Measurements from ENCODE around the gene RALBP1.

The RALBP1 gene

DNA sequence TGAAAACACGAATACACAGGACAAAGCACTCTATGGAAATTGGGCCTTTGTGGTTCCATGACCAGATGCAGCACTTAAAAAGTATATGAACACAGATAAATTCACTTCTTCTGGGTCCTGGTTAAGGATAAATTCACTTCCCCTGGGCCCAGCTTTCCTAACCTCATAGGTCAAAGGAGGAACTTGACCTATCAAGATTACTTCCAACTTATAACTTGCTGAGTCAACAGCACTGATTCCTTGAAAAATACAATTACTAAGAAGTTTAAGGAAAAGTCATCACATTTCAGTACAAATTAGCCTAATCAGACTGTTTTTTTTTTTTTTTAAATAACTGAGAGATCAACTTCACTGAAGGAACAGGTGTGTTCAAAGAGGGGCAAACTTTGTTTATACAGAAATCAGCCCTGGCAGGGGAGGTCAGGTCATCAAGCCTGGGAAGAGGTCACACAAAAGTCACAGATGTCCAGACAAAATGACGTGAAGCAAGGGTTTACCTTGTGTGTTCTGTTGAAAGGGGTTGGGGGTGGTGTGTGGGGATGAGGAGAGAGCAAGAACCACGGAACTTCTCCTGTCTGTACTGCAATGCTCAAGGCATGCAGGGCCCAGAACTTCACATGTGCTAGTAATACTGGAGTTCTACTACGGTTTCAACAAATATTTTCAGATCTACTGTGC lies 83.2 kb downstream of the RALBP1 start:
- Histone ChIP-seq H3K27ac (ENCODE audit: low read length) (no peak overlapping the region), H3K4me1 (ENCODE audit: insufficient read depth, low read length) (no peaks in the 10 kb centered on the region), H3K36me3 (ENCODE audit: insufficient read depth, low read depth, low read length) (peaks cover 91% of the 10 kb centered on the region), H3K9me3 (ENCODE audit: insufficient read depth, low read depth, low read length) (peaks cover under 1% of the 10 kb centered on the region; the same call in 1 of the 2 replicates), H3K4me3 (ENCODE audit: low read length) (no peak overlapping the region), H3K27me3 (ENCODE audit: insufficient read depth, low read length) (no peaks in the 10 kb centered on the region), H3K9ac (ENCODE audit: low read depth, low read length) (no peak overlapping the region)

DNA sequence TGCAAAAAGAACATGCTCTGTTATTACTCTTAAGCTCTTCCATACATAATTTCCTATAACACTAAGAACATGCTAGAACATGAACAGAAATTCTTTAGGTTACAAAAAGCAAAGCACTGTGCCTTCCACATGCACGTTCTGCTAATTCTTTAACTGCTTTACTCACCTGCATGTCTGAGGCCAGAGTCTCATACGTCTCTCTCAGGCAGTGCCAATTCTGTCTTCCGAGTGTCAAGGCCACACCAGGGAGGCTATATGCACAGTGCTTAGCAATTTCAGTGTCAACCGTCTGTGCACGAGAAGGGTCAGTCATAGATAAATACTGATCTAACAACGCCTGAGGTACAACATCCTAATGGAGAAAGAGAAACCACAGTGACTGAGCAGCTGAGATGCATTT lies 83.9 kb downstream of the RALBP1 start:
- no peaks in the 10 kb centered on the region for H3K4me1 ChIP-seq (ENCODE audit: insufficient read depth, low read length)
- peaks cover 92% of the 10 kb centered on the region for H3K36me3 ChIP-seq (ENCODE audit: insufficient read depth, low read depth, low read length)
- H3K9me3 ChIP-seq (ENCODE audit: insufficient read depth, low read depth, low read length), result no peaks in the 10 kb centered on the region
- no peak overlapping the region for H3K27ac ChIP-seq (ENCODE audit: low read length)
- H3K27me3 ChIP-seq (ENCODE audit: insufficient read depth, low read length), result no peaks in the 10 kb centered on the region
- H3K4me3 ChIP-seq (ENCODE audit: low read length), result no peak overlapping the region
- no peak overlapping the region for H3K9ac ChIP-seq (ENCODE audit: low read depth, low read length)

DNA sequence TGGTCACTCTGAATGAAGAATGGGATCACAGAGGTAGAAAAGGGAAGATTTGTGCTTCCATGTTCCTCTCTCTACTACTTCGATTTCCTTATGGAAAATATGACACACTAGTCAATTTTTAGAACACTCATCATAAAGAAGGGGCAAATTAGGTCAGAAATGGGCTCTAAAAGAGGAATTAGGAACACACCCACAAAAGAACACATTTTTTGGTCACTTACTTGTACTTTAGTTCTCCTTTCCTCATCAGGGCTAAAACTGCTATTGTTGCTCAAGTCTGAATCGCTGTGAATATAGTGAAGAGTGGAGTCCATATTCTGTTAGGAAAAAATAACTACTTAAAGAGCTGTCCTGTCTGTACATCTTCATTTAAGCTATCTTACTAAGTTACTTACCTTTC lies 86.4 kb downstream of the RALBP1 start:
- Histone ChIP-seq H3K9ac (ENCODE audit: low read depth, low read length) (no peak overlapping the region), H3K27me3 (ENCODE audit: insufficient read depth, low read length) (no peaks in the 10 kb centered on the region), H3K27ac (ENCODE audit: low read length) (no peak overlapping the region), H3K4me3 (ENCODE audit: low read length) (no peak overlapping the region), H3K4me1 (ENCODE audit: insufficient read depth, low read length) (no peaks in the 10 kb centered on the region), H3K36me3 (ENCODE audit: insufficient read depth, low read depth, low read length) (peaks cover 69% of the 10 kb centered on the region), H3K9me3 (ENCODE audit: insufficient read depth, low read depth, low read length) (no peaks in the 10 kb centered on the region)

DNA sequence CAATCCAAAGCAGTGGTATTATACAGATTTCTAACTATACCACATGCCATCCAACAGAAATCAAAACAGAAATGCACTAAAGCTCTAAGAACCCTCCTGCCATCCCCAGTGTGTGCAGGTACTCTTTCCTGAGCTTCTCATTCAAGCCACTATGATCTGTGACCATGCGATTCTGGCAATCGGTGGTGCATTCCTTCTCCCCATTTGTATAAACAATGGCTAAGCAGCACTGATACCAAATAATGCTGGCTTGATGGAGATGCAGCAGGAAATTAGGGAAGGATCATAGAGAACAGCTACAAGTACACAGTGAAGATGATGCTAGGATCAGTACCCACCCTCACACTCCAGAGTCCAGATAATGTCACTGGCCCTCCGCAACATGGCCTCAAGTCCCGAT lies 87.3 kb downstream of the RALBP1 start:
- H3K36me3 ChIP-seq (ENCODE audit: insufficient read depth, low read depth, low read length), result peaks cover 68% of the 10 kb centered on the region

GRCh38 chr18:9563331-9563730 lies 88.0 kb downstream of the RALBP1 start:
- no peak overlapping the region for H3K9ac ChIP-seq (ENCODE audit: low read depth, low read length)
- peaks cover 67% of the 10 kb centered on the region for H3K36me3 ChIP-seq (ENCODE audit: insufficient read depth, low read depth, low read length)
- no peak overlapping the region for H3K27ac ChIP-seq (ENCODE audit: low read length)
- no peaks in the 10 kb centered on the region for H3K27me3 ChIP-seq (ENCODE audit: insufficient read depth, low read length)
- H3K9me3 ChIP-seq (ENCODE audit: insufficient read depth, low read depth, low read length), result no peaks in the 10 kb centered on the region
- H3K4me3 ChIP-seq (ENCODE audit: low read length), result no peak overlapping the region
- H3K4me1 ChIP-seq (ENCODE audit: insufficient read depth, low read length), result no peaks in the 10 kb centered on the region

More for the DNA sequence above, 87.3 kb downstream of the RALBP1 start:
- H3K9me3 ChIP-seq (ENCODE audit: insufficient read depth, low read depth, low read length), result no peaks in the 10 kb centered on the region
- H3K27ac ChIP-seq (ENCODE audit: low read length), result no peak overlapping the region
- no peak overlapping the region for H3K4me3 ChIP-seq (ENCODE audit: low read length)
- H3K9ac ChIP-seq (ENCODE audit: low read depth, low read length), result no peak overlapping the region
- no peaks in the 10 kb centered on the region for H3K4me1 ChIP-seq (ENCODE audit: insufficient read depth, low read length)
- no peaks in the 10 kb centered on the region for H3K27me3 ChIP-seq (ENCODE audit: insufficient read depth, low read length)

GRCh38 chr18:9565407-9565806 lies 90.1 kb downstream of the RALBP1 start:
- no peaks in the 10 kb centered on the region for H3K9me3 ChIP-seq (ENCODE audit: insufficient read depth, low read depth, low read length)
- H3K4me3 ChIP-seq (ENCODE audit: low read length), result no peak overlapping the region
- no peak overlapping the region for H3K27ac ChIP-seq (ENCODE audit: low read length)
- no peaks in the 10 kb centered on the region for H3K27me3 ChIP-seq (ENCODE audit: insufficient read depth, low read length)
- no peak overlapping the region for H3K9ac ChIP-seq (ENCODE audit: low read depth, low read length)
- H3K36me3 ChIP-seq (ENCODE audit: insufficient read depth, low read depth, low read length), result peaks cover 61% of the 10 kb centered on the region
- H3K4me1 ChIP-seq (ENCODE audit: insufficient read depth, low read length), result no peaks in the 10 kb centered on the region

- Histone ChIP-seq H3K27ac (ENCODE audit: low read length) (no peak overlapping the region), H3K4me3 (ENCODE audit: low read length) (no peak overlapping the region), H3K9ac (ENCODE audit: low read depth, low read length) (no peak overlapping the region), H3K9me3 (ENCODE audit: insufficient read depth, low read depth, low read length) (no peaks in the 10 kb centered on the region), H3K27me3 (ENCODE audit: insufficient read depth, low read length) (no peaks in the 10 kb centered on the region), H3K36me3 (ENCODE audit: insufficient read depth, low read depth, low read length) (peaks cover 65% of the 10 kb centered on the region), H3K4me1 (ENCODE audit: insufficient read depth, low read length) (no peaks in the 10 kb centered on the region)
Observed at GRCh38 chr18:9568186-9568585, 92.9 kb downstream of the RALBP1 start.

- H3K9me3 ChIP-seq (ENCODE audit: insufficient read depth, low read depth, low read length), result no peaks in the 10 kb centered on the region
- no peak overlapping the region for H3K4me3 ChIP-seq (ENCODE audit: low read length)
- H3K36me3 ChIP-seq (ENCODE audit: insufficient read depth, low read depth, low read length), result peaks cover 56% of the 10 kb centered on the region
- H3K27me3 ChIP-seq (ENCODE audit: insufficient read depth, low read length), result no peaks in the 10 kb centered on the region
- H3K4me1 ChIP-seq (ENCODE audit: insufficient read depth, low read length), result peaks cover 2% of the 10 kb centered on the region; the same call in 1 of the 2 replicates
- H3K27ac ChIP-seq (ENCODE audit: low read length), result no peak overlapping the region
- H3K9ac ChIP-seq (ENCODE audit: low read depth, low read length), result no peak overlapping the region
Observed at GRCh38 chr18:9569178-9569577, 93.9 kb downstream of the RALBP1 start.

DNA sequence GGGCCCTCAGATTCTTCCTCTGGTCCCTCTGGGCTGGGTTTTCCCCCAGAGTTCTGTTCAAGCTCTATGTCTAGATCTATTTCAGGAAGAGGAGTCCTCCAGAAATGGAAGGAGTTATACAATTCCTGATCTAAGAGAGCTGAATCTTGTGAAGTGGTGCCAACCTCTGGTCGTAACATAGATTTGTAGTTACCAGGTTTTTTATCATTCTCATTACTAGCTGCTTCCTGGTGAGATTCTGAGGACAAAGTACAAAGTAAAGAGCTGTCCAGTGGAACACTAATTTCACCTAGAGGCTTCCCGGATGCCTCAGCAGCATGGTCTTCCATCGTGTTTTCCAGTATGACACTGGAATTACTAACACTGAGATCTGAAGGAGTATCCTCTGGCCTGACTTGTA lies 94.9 kb downstream of the RALBP1 start:
- Histone ChIP-seq H3K4me1 (ENCODE audit: insufficient read depth, low read length) (peaks cover 13% of the 10 kb centered on the region), H3K27ac (ENCODE audit: low read length) (no peak overlapping the region), H3K36me3 (ENCODE audit: insufficient read depth, low read depth, low read length) (peaks cover 56% of the 10 kb centered on the region)

GRCh38 chr18:9571546-9571945 lies 96.2 kb downstream of the RALBP1 start:
- Histone ChIP-seq H3K27ac (ENCODE audit: low read length) (no peak overlapping the region), H3K9me3 (ENCODE audit: insufficient read depth, low read depth, low read length) (no peaks in the 10 kb centered on the region), H3K36me3 (ENCODE audit: insufficient read depth, low read depth, low read length) (peaks cover 56% of the 10 kb centered on the region)

More for the DNA sequence above, 94.9 kb downstream of the RALBP1 start:
- Histone ChIP-seq H3K9ac (ENCODE audit: low read depth, low read length) (no peak overlapping the region), H3K4me3 (ENCODE audit: low read length) (no peak overlapping the region), H3K9me3 (ENCODE audit: insufficient read depth, low read depth, low read length) (no peaks in the 10 kb centered on the region), H3K27me3 (ENCODE audit: insufficient read depth, low read length) (no peaks in the 10 kb centered on the region)

DNA sequence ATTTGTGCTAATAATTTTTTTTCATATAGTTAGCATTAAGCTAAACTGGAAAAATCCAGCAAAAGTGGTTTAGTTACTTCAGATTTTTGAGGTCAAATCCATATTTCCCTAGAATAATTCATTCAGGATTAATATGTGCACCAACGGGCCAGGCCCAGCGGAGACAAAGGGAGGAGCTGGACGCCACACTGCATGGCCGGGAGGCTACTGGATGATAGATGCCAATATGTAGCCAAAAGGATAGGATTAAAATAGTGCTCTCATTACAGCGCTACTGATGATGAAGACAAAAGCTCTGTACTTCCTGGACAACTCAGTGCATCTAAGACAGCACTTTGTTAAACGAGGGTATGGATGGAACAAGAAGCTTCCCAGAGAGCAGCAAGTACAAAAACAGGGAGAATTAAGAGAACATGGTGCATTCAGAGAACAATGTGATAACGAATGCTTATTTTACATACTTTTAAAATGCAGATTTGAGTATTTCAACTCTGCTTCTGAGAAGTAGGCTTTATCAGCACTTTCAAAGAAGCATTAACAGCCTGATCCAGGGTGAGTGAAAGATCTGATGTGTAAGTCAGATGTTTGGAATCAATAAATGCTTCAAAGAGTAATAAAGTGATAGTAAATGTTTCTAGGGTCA lies 99.3 kb downstream of the RALBP1 start:
- H3K9ac ChIP-seq (ENCODE audit: low read depth, low read length), result peak overlapping the region; percentile 4; the same call in 1 of the 2 replicates
- no peaks in the 10 kb centered on the region for H3K9me3 ChIP-seq (ENCODE audit: insufficient read depth, low read depth, low read length)
- peaks cover 40% of the 10 kb centered on the region for H3K36me3 ChIP-seq (ENCODE audit: insufficient read depth, low read depth, low read length)
- peak overlapping the region; percentile 43 for H3K4me3 ChIP-seq (ENCODE audit: low read length)
- H3K27ac ChIP-seq (ENCODE audit: low read length), result no peak overlapping the region
- H3K4me1 ChIP-seq (ENCODE audit: insufficient read depth, low read length), result peaks cover 19% of the 10 kb centered on the region
- no peaks in the 10 kb centered on the region for H3K27me3 ChIP-seq (ENCODE audit: insufficient read depth, low read length)

More at GRCh38 chr18:9571546-9571945, 96.2 kb downstream of the RALBP1 start:
- H3K4me3 ChIP-seq (ENCODE audit: low read length), result no peak overlapping the region
- peaks cover 19% of the 10 kb centered on the region for H3K4me1 ChIP-seq (ENCODE audit: insufficient read depth, low read length)
- H3K27me3 ChIP-seq (ENCODE audit: insufficient read depth, low read length), result no peaks in the 10 kb centered on the region
- no peak overlapping the region for H3K9ac ChIP-seq (ENCODE audit: low read depth, low read length)

DNA sequence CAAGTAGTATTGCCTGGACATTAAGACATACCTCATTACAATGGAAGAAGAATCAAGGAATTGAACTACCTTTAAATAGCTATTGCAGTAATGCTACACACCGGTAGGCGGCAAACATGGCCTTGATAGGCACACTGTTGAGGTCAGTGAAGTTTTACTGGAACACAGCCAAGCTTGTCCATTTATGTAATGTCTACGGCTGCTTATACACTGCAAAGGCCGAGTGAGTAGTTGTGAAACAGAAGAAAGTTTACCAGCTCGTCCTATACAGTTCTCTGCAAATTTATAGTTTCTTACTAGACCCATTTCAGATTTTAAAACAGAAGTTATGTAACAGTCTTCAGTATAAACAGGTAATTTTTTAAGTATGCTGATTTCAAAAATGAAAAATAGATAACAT lies 100.2 kb downstream of the RALBP1 start:
- Histone ChIP-seq H3K36me3 (ENCODE audit: insufficient read depth, low read depth, low read length) (peaks cover 37% of the 10 kb centered on the region), H3K9ac (ENCODE audit: low read depth, low read length) (no peak overlapping the region), H3K9me3 (ENCODE audit: insufficient read depth, low read depth, low read length) (no peaks in the 10 kb centered on the region), H3K27me3 (ENCODE audit: insufficient read depth, low read length) (no peaks in the 10 kb centered on the region), H3K4me3 (ENCODE audit: low read length) (no peak overlapping the region), H3K4me1 (ENCODE audit: insufficient read depth, low read length) (peaks cover 19% of the 10 kb centered on the region), H3K27ac (ENCODE audit: low read length) (no peak overlapping the region)
